GM18907 (cell line): ENCODE measurements around the gene SLC24A3.
A peak's percentile ranks its signal among the peaks of the same experiment; 100 is the strongest.
"Not testable (repeated sequence)": the region's sequence is repeated elsewhere in the genome, so short reads cannot be mapped to it uniquely, and the experiment has no call there.

Source experiments
- ATAC-seq: cut with Tn5 transposase; IDR thresholded peaks from one replicate; pipeline ENCODE4 v1.9.1; 2021; ENCODE audit warnings: mild to moderate bottlenecking, moderate library complexity; ENCODE audit not compliant: unreplicated experiment

Gene SLC24A3

DNA sequence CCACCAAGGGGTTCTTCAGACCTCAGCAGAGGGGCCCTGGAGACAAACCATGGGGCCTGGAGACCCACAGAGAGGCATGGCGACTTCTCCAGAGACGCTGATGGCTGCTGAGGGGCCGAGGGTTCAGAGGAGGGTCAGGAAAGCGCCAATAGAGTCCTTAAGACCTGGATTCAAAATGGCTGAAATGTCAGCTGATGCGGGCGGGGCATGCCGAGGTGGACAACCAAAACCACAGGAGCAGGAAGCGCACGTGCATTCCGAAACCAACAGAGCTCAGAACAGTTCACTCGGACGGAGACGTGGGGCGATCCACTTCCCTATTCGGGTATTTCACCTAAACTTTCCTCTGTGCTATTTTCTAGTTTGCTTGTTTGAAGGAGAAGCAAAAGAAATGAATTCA, 445.7 kb downstream of the SLC24A3 start:
- peak; percentile 77 for ATAC-seq

GRCh38 chr20:19659448-19659847, 447.0 kb downstream of the SLC24A3 start:
- ATAC-seq = peak; percentile 56

DNA sequence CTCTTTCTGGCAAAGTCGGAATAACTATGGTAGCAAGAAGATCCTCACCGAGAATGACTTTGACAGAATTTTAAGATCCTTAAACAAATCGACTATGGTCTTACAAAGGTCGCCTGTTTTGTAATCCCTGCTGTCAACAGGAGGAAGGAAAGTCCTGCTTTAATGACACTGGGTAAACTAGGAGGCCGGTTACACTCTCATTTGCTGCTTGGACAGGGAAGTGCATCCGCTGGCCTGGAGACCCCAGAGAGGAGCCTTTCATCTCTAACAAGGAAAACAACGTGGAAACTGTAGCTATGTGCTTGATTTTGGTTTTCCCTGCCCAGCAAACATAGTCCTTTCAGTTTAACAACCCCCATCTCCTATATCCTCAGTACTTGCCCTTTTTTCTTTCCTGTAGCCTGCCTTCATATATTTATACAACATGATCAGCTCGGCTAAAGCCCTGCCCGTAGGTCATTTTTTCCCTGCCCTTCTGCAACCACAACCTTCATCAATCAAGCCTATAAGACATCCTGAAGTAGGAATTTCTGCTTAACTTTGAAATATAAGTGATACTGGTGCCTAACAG, 448.5 kb downstream of the SLC24A3 start:
- ATAC-seq = no peak

- ATAC-seq = peak; percentile 39
Observed at GRCh38 chr20:19661717-19662636, 449.5 kb downstream of the SLC24A3 start.

DNA sequence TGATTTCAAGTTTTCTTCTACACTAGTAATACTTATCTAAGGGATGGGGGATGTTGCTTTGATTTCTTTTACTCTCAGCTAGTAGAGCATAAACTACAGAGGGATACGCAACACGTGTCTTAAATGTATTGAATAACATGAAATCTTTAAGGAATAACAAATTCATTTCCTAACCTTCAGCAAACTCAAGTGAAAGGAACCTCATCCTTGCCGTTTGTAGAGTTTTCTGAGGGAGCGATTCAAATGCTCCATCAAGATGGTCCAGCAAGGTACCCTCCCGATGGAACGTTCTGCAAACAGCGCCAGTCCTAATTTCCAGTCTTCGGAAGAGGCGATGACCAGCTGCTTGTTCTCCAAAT, 450.2 kb downstream of the SLC24A3 start:
- no peak for ATAC-seq

GRCh38 chr20:19668418-19668817, 456.0 kb downstream of the SLC24A3 start:
- ATAC-seq = no peak

DNA sequence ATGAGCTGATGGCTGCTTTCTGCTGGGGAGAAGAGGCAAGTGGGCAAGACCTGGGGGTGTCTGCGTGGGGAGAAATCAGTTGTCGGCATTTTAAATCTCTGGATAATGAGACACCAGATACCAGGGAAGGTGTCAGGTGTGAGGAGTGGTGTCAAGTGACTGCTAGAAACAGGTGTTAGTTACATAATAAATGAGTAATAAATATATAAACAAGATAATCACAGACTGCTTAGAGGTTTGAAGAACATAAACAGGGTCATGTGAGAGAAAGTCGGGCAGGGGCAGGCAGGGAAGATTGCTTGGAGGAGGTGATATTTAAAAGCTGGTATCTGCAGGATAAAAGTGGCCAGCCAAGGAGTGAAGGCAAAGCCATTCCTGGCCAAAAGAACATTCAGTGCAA, 458.4 kb downstream of the SLC24A3 start:
- ATAC-seq = no peak

- no peak for ATAC-seq
Observed at GRCh38 chr20:19671374-19671773, 458.9 kb downstream of the SLC24A3 start.

DNA sequence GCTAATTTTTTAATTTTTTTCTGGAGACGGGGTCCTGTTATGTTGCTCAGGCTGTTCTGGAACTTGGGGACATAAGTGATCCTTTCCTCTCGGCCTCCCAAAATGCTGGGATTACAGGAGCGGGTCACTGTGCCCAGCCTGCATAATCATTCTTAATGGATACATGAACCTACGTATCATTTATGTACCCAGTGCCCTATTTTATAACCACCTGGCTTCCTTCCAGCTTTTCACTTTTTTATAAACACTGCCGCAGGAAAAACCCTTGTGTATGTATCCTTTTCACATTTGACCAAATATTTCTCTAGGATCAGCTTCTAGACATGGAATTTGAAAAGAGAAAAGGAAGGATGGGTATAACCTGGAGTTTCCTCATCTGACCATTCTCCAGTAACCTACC, 460.1 kb downstream of the SLC24A3 start:
- no peak for ATAC-seq

DNA sequence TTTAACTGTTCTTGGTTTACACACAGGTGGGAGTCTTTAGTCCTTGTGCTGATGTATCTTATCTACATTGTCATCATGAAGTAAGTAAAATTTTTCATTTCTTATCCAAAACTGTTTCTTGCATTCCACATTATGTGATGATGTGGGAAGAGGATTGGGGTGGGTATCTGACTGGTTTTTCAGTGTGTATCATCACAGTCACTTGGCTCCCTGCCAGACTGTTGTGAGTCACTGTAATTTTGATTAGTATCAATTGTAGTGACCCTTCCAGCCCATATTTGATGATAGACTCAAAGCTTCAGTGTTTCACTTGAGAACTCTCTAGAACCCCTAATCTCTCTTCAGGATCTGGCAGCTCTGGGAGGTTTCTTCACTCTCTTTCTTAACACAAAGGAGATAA, 461.1 kb downstream of the SLC24A3 start:
- ATAC-seq = no peak

DNA sequence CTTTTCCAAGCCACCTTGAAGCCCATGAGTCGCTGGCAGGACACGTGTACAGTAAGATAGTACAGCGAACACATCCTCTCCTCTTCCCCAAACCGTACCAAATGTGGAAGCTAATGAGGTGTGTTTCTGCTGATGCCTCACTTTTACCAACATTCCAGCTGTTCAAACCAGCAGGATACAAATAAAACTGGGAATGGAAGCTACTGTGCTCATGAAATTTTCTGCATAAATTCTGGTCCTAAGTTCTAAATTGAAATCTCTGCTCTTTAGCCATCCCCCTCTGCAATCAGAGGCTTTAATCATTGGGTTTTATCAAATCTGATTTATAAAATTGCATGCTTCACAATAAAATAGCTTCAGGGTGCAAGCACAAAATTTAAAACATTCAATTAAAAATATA, 463.8 kb downstream of the SLC24A3 start:
- ATAC-seq = no peak

DNA sequence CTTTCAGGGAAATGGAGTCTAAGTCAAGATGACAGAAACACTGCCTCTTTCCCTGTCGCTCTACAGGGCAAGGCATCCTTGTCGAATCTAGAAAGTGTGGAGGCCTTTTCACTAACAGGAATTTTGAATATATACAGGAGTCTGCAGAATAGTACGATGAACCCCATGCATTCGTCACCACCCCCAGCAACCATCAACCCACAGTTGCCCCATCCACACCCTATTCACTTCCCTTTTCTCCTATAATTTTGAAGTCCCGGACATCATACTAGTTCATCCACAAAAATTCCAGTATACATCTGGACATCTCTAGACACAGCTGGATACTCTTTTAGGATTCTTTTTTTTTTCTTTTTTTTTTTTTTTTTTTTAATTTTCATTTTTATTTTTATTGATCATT, 464.9 kb downstream of the SLC24A3 start:
- no peak for ATAC-seq

GRCh38 chr20:19678591-19678990, 466.1 kb downstream of the SLC24A3 start:
- ATAC-seq = not testable (repeated sequence)

DNA sequence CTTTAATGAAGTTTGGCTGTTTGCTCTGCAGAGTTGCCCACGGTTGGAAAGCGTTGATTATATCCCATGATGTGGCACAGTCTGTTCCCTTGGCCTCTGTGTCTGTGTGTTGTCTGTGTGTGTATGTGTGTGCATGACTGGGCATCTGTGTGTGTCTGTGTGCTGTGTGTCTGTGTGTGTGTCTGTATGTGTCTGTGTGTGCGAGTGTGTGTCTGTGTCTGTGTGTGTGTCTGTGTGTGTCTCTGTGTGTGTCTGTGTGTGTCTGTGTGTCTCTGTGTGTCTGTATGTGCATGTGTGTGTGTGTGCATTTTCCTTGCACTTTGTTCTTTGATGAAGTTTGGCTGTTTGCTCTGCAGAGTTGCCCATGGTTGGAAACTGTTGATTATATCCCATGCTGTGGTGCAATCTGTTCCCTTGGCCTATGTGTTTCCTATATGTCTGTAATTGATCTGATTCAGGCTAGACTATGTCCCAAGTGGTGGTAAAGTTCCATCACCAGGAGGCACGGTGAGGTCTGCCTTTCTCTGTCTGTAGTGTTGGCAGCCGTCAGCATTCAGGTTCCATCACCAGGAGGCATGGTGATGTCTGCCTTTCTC, 467.6 kb downstream of the SLC24A3 start:
- no peak for ATAC-seq

DNA sequence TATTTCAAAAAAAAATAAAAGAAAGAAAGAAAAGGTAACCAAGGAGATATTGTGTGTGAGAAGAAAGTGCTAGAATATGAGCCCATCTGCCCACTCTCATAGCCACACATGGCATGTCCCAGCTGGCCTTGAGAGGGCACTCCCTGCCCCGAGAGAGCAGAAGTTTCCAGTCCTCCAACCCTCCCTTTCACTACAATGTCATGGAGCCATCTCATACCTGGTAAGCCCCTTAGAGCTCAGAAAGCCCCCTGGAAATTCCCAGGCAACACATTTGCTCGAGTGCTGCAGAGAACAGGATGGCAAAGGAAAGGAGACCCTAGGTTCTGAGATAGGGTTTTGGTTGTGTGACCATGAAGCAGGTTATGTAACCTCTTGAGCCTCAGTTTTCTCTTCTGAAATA, 469.8 kb downstream of the SLC24A3 start:
- ATAC-seq = peak; percentile 57

DNA sequence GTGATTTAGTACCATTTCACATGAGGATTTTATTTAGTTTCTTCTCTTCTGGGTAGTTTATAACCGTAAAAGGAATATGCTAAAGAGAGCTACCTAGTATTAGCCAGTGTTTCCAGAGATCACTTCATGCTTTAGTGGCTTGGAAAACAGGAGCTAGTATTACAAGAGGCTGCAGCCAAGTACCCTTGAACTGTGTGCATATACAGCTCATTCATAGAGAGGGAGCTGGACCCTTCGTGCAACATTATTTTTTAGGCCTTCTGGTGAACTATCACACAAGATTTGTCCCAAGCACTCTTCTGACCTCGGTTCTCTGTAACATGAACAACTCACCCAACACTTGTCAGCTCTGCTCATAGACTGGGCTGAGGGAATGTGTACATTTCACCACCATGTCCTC, 470.7 kb downstream of the SLC24A3 start:
- no peak for ATAC-seq

GRCh38 chr20:19683822-19684221, 471.4 kb downstream of the SLC24A3 start:
- ATAC-seq = no peak

GRCh38 chr20:19688031-19688806, 475.8 kb downstream of the SLC24A3 start:
- no peak for ATAC-seq

GRCh38 chr20:19690462-19690861, 478.0 kb downstream of the SLC24A3 start:
- no peak for ATAC-seq

DNA sequence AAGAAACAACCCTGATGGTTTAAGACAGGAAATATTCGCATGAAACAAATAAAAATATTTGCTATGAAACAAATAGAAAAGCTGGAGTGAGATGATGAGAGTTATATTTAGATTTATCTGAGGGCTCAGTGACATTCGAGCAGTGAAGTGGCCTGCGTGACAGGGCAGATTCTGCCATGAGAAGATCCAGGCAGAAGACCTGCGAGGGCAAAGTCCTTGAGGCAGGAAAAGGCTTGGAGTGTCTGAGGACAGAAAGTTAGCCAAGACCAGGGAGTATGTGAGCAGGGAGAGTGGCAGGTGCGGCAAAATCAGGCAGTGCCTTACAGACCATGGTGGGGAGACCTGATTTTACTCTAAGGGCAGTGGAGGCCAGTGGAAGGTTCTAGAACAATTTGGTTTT, 478.7 kb downstream of the SLC24A3 start:
- ATAC-seq = no peak

- ATAC-seq = no peak
Observed at GRCh38 chr20:19692100-19692499, 479.7 kb downstream of the SLC24A3 start.
